GM12878 (cell line): Measurements from ENCODE around the gene NOP16. TPM values are rescaled to one million over a fixed set of nuclear protein-coding genes. Genes with fewer than 3 reads are reported as not detected.

Experiments
- BCL11A ChIP-seq: IDR thresholded peaks from 2 replicates; pipeline ENCODE4 v1.6.1; 2011; ENCODE audit warnings: low read depth, low read length
- CHD2 ChIP-seq: IDR thresholded peaks from 2 replicates; pipeline ENCODE4 v1.6.1; 2011; ENCODE audit warnings: low read depth, low read length, improper control_type of control experiment, borderline replicate concordance
- EZH2 ChIP-seq: IDR thresholded peaks from 2 replicates; pipeline ENCODE4 v1.6.1; 2012; ENCODE audit warnings: low read depth, mild to moderate bottlenecking, control low read depth, inconsistent platforms, low read length, borderline replicate concordance; ENCODE audit not compliant: control insufficient read depth
- HDAC2 ChIP-seq: fragments of 200-600 bp; sonication (generic); IDR thresholded peaks from 2 replicates; pipeline ENCODE4 v1.6.1; 2017
- HDAC6 ChIP-seq: fragments of 200-600 bp; sonication (generic); IDR thresholded peaks from one replicate; pipeline ENCODE4 v1.8.0; 2017; ENCODE audit warnings: antibody characterized with exemption; ENCODE audit not compliant: unreplicated experiment
- JUNB ChIP-seq: IDR thresholded peaks from 2 replicates; pipeline ENCODE4 v1.6.1; 2016; ENCODE audit warnings: antibody characterized with exemption, mild to moderate bottlenecking
- LARP7 ChIP-seq: fragments of 450-650 bp; IDR thresholded peaks from 2 replicates; pipeline ENCODE4 v1.6.1; 2017; ENCODE audit warnings: mild to moderate bottlenecking
- NFYB ChIP-seq: IDR thresholded peaks from 2 replicates; pipeline ENCODE4 v1.6.1; 2011; ENCODE audit warnings: low read depth, mild to moderate bottlenecking, low read length, improper control_type of control experiment, moderate library complexity; ENCODE audit not compliant: insufficient read depth
- NR2C2 ChIP-seq: IDR thresholded peaks from 2 replicates; pipeline ENCODE4 v1.6.1; 2011; ENCODE audit warnings: borderline replicate concordance, low read depth; ENCODE audit not compliant: control insufficient read depth, insufficient read length
- POU2F2 ChIP-seq: IDR thresholded peaks from 3 replicates; pipeline ENCODE4 v1.6.1; 2011; ENCODE audit warnings: low read depth, mild to moderate bottlenecking, low read length, borderline replicate concordance
- RAD51 ChIP-seq: fragments of 450-650 bp; IDR thresholded peaks from 2 replicates; pipeline ENCODE4 v1.6.1; 2016; ENCODE audit warnings: moderate library complexity, mild to moderate bottlenecking, inconsistent platforms
- RCOR1 ChIP-seq: conservative IDR thresholded peaks from 2 replicates; pipeline ENCODE4 v1.6.1; 2012; ENCODE audit warnings: low read depth, low read length, improper control_type of control experiment
- SREBF2 ChIP-seq: IDR thresholded peaks from 2 replicates; pipeline ENCODE4 v1.6.1; 2012; ENCODE audit warnings: mild to moderate bottlenecking, low read length
- STAT1 ChIP-seq: fragments of 450-650 bp; conservative IDR thresholded peaks from 2 replicates; pipeline ENCODE4 v1.6.1; 2014; ENCODE audit warnings: antibody characterized with exemption, mild to moderate bottlenecking
- TCF7 ChIP-seq: IDR thresholded peaks from 2 replicates; pipeline ENCODE4 v1.6.1; 2014; ENCODE audit warnings: antibody characterized with exemption, borderline replicate concordance
- ZBED1 ChIP-seq: IDR thresholded peaks from 2 replicates; pipeline ENCODE4 v1.6.1; 2016; ENCODE audit warnings: borderline replicate concordance
- polyA plus RNA-seq, 11 experiments: library from polyadenylated mRNA; depleted of rRNA in 4 of 11; unstranded in 6 of 11; stranded (reverse) in 5 of 11; fragments of >200 nt; fragmentation: Nextera tagmentation in 4 of 11; fragmentation: Illumina TruSeq in 1 of 11; extraction: Ambion mirVana in 4 of 11; extraction: Trizol in 1 of 11; gene quantifications; 1 replicate in 1 of 11; 2 replicates in 10 of 11; pipeline versions ENCODE4 v1.2.1 to v1.2.3, GENCODE V29; 2011 to 2016; ENCODE audit warnings: inconsistent platforms in 2 of 11, missing spikeins in 2 of 11, low read depth in 1 of 11
- total RNA-seq, 4 experiments: library from RNA; depleted of rRNA in 3 of 4; stranded (reverse); fragments of >200 nt in 3 of 4; fragmentation: Illumina TruSeq in 1 of 4; extraction: Trizol in 1 of 4; gene quantifications; 2 replicates each; pipeline versions ENCODE4 v1.2.1 to v1.2.3, GENCODE V29; 2013 to 2021
- TF ChIP-seq, protein P1 (sequence below): fragments of 450-650 bp; IDR thresholded peaks from 2 replicates; pipeline ENCODE4 v1.6.1; 2018; ENCODE audit warnings: mild to moderate bottlenecking, low read depth, moderate library complexity; ENCODE audit not compliant: partially characterized antibody
- TF ChIP-seq, protein P2 (sequence below), 3 experiments: IDR thresholded peaks in 2 of 3; conservative IDR thresholded peaks in 1 of 3; 2 replicates each; pipeline ENCODE4 v1.5.1; 2011; ENCODE audit warnings: low read depth in 3 of 3, low read length in 3 of 3, mild to moderate bottlenecking in 3 of 3, control low read depth in 2 of 3, moderate library complexity in 2 of 3, inconsistent platforms in 1 of 3, mixed read lengths in 1 of 3; ENCODE audit not compliant: control insufficient read depth in 2 of 3, insufficient read depth in 1 of 3; ENCODE audit errors: extremely low read depth in 1 of 3
- TF ChIP-seq, protein P3 (sequence below): IDR thresholded peaks from 2 replicates; pipeline ENCODE4 v1.6.1; 2011; ENCODE audit warnings: low read depth, mild to moderate bottlenecking, low read length, moderate library complexity, borderline replicate concordance; ENCODE audit errors: extremely low read depth
- TF ChIP-seq, protein P4 (sequence below): fragments of 450-650 bp; IDR thresholded peaks from 2 replicates; pipeline ENCODE4 v1.6.1; 2018; ENCODE audit warnings: borderline replicate concordance, mild to moderate bottlenecking; ENCODE audit not compliant: partially characterized antibody
- TF ChIP-seq, protein P5 (sequence below): IDR thresholded peaks from 2 replicates; pipeline ENCODE4 v1.6.1; 2011; ENCODE audit warnings: mild to moderate bottlenecking, low read depth, low read length, moderate library complexity; ENCODE audit not compliant: insufficient replicate concordance

NOP16 gene
- total and polyA plus RNA-seq, 10 of the 15 experiments (the other 5 are each of a cell fraction or from before 2014, with no cell fraction given) = 50.3 to 276 (median 116) TPM

DNA sequence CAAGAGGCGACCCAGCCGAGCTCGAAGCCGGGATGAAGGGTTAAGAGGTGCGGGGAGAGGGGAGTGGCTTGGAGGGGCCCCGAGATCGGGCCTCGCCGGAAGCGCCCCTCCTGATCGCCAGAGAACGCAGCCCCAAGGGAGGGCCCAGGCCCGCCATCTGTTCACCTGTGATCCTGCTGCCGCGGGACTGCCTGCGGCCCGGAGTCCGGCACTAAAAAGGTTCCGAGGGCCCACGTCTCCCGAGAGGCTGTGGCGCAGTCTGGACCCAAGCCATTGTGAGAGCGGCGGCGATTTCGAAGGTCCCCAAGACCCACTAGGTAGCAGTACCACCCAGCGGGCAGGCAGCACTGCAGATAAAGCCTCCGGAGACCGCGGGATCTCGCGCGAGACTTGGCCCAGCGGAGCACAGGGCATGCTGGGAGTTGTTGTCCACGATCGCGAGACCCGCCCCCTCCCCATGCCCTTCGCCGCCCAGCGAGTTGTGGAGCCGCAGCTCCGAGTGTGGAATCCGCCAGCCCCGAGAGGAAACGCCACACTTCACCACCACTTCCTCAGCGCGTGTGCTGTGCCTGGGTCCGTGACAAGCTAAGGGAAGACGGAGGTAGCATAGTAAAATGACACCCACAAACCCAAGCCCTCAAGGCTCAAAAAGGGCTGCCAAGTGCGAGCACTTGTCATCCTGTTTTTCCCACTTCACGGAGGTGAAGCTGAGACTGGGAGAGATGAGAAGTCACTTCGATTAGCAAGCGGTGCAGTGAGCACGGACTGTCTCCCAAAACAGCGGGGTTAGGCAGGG lies 26.8 kb downstream of the NOP16 start, which contains the start of gene KIAA1191 (continued):
- TF ChIP-seq, protein P1, sequence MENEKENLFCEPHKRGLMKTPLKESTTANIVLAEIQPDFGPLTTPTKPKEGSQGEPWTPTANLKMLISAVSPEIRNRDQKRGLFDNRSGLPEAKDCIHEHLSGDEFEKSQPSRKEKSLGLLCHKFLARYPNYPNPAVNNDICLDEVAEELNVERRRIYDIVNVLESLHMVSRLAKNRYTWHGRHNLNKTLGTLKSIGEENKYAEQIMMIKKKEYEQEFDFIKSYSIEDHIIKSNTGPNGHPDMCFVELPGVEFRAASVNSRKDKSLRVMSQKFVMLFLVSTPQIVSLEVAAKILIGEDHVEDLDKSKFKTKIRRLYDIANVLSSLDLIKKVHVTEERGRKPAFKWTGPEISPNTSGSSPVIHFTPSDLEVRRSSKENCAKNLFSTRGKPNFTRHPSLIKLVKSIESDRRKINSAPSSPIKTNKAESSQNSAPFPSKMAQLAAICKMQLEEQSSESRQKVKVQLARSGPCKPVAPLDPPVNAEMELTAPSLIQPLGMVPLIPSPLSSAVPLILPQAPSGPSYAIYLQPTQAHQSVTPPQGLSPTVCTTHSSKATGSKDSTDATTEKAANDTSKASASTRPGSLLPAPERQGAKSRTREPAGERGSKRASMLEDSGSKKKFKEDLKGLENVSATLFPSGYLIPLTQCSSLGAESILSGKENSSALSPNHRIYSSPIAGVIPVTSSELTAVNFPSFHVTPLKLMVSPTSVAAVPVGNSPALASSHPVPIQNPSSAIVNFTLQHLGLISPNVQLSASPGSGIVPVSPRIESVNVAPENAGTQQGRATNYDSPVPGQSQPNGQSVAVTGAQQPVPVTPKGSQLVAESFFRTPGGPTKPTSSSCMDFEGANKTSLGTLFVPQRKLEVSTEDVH = no peak
- TF ChIP-seq RAD51 (no peak), SREBF2 (no peak), LARP7 (peak; percentile 73; the same call in 1 of the 2 replicates), HDAC6 (peak; percentile 61), RCOR1 (peak; percentile 98), NR2C2 (no peak), CHD2 (peak; percentile 99), ZBED1 (no peak), JUNB (no peak), BCL11A (no peak), TCF7 (no peak), POU2F2 (peak; percentile 37; the same call in 2 of the 3 replicates), HDAC2 (no peak), EZH2 (no peak), STAT1 (peak; percentile 25), NFYB (no peak)
- TF ChIP-seq, protein P2, sequence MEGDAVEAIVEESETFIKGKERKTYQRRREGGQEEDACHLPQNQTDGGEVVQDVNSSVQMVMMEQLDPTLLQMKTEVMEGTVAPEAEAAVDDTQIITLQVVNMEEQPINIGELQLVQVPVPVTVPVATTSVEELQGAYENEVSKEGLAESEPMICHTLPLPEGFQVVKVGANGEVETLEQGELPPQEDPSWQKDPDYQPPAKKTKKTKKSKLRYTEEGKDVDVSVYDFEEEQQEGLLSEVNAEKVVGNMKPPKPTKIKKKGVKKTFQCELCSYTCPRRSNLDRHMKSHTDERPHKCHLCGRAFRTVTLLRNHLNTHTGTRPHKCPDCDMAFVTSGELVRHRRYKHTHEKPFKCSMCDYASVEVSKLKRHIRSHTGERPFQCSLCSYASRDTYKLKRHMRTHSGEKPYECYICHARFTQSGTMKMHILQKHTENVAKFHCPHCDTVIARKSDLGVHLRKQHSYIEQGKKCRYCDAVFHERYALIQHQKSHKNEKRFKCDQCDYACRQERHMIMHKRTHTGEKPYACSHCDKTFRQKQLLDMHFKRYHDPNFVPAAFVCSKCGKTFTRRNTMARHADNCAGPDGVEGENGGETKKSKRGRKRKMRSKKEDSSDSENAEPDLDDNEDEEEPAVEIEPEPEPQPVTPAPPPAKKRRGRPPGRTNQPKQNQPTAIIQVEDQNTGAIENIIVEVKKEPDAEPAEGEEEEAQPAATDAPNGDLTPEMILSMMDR (IDR thresholded peaks at IDR 0.05 in 2 of 3, conservative IDR thresholded peaks at IDR 0.05 in 1 of 3; ENCODE audit: control insufficient read depth in 2 of 3, extremely low read depth in 1 of 3, insufficient read depth in 1 of 3, low read depth in 3 of 3, low read length in 3 of 3) = peak; percentile 10 to 51 (median 31); a peak in 3 of 6 replicates
- TF ChIP-seq, protein P3, sequence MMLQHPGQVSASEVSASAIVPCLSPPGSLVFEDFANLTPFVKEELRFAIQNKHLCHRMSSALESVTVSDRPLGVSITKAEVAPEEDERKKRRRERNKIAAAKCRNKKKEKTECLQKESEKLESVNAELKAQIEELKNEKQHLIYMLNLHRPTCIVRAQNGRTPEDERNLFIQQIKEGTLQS = no peak
- TF ChIP-seq, protein P4, sequence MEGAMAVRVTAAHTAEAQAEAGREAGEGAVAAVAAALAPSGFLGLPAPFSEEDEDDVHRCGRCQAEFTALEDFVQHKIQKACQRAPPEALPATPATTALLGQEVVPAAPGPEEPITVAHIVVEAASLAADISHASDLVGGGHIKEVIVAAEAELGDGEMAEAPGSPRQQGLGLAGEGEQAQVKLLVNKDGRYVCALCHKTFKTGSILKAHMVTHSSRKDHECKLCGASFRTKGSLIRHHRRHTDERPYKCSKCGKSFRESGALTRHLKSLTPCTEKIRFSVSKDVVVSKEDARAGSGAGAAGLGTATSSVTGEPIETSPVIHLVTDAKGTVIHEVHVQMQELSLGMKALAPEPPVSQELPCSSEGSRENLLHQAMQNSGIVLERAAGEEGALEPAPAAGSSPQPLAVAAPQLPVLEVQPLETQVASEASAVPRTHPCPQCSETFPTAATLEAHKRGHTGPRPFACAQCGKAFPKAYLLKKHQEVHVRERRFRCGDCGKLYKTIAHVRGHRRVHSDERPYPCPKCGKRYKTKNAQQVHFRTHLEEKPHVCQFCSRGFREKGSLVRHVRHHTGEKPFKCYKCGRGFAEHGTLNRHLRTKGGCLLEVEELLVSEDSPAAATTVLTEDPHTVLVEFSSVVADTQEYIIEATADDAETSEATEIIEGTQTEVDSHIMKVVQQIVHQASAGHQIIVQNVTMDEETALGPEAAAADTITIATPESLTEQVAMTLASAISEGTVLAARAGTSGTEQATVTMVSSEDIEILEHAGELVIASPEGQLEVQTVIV = no peak
- TF ChIP-seq, protein P5, sequence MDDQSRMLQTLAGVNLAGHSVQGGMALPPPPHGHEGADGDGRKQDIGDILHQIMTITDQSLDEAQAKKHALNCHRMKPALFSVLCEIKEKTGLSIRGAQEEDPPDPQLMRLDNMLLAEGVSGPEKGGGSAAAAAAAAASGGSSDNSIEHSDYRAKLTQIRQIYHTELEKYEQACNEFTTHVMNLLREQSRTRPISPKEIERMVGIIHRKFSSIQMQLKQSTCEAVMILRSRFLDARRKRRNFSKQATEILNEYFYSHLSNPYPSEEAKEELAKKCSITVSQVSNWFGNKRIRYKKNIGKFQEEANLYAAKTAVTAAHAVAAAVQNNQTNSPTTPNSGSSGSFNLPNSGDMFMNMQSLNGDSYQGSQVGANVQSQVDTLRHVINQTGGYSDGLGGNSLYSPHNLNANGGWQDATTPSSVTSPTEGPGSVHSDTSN = no peak
